Activated CD8-positive, alpha-beta memory T cell treated with anti-CD3 and anti-CD28 coated beads for 36 hours (primary cell): ENCODE measurements around the gene ENTREP3. TPM values are rescaled to one million over a fixed set of nuclear protein-coding genes. Genes with fewer than 3 reads are reported as not detected.

Experiments
- CTCF ChIA-PET: fragments of 350-600 bp; sonication (Branson Sonifier 250); formaldehyde crosslinking; loops from one replicate; lab custom pipeline; 2021; ENCODE audit warnings: antibody characterized with exemption; lab: Charles Lee
- POLR2A ChIA-PET: fragments of 350-600 bp; sonication (Branson Sonifier 250); formaldehyde crosslinking; loops from one replicate; lab custom pipeline; 2021; ENCODE audit warnings: antibody characterized with exemption; lab: Charles Lee
- total RNA-seq, 2 experiments: library from RNA; stranded (reverse); gene quantifications; one replicate each; pipeline ENCODE4 v1.2.3, GENCODE V29; 2021

The ENTREP3 gene
- total RNA-seq, 2 experiments from 2014 or later = 47.2 to 50.7 TPM

- ChIA-PET CTCF (interaction anchor here (1.6 kb wide), 1 partner anchor 30 kb away, joined by 4 read pairs; no protein-coding TSS in a partner anchor), POLR2A (no interaction called here)
Measured at GRCh38 chr1:155197901-155198546, 57.3 kb downstream of the ENTREP3 start.

Other genes with a start within 250 kb of the ENTREP3 start
- under 1 TPM in 1 of 2 experiments, not detected in 1; 0.21 TPM for gene DCST2, start 221.7 kb downstream of the ENTREP3 start, total RNA-seq
- not detected for gene DCST1, start 221.7 kb downstream of the ENTREP3 start, total RNA-seq
- gene ADAM15, start 204.2 kb downstream of the ENTREP3 start, total RNA-seq = 10 to 100 TPM; 38.5 to 44.6 TPM
- 1 to 10 TPM; 3.4 to 4.6 TPM for gene EFNA4, start 191.7 kb downstream of the ENTREP3 start, total RNA-seq
- 1 to 10 TPM; 3.1 to 3.5 TPM for gene EFNA3, start 176.6 kb downstream of the ENTREP3 start, total RNA-seq
- gene EFNA1, start 127.6 kb downstream of the ENTREP3 start, total RNA-seq = under 1 TPM in 1 of 2 experiments, not detected in 1; 0.15 TPM
- 10 to 100 TPM; 54.3 to 56.8 TPM for gene SLC50A1, start 119.6 kb downstream of the ENTREP3 start, total RNA-seq
- gene DPM3, start 115.0 kb downstream of the ENTREP3 start, total RNA-seq = 10 to 100 TPM; 31.3 to 32.0 TPM
- 100 to 1,000 TPM; 179 to 199 TPM for gene KRTCAP2, start 82.2 kb downstream of the ENTREP3 start, total RNA-seq
- 1 to 10 TPM; 7.3 to 7.8 TPM for gene TRIM46, start 81.6 kb downstream of the ENTREP3 start, total RNA-seq
- 1 to 10 TPM; 7.0 to 8.7 TPM for gene THBS3, start 47.6 kb downstream of the ENTREP3 start, total RNA-seq
- 10 to 100 TPM; 70.4 to 71.1 TPM for gene MTX1, start 46.8 kb downstream of the ENTREP3 start, total RNA-seq
- 100 to 1,000 TPM; 136 to 138 TPM for gene SCAMP3, start 6.9 kb upstream of the ENTREP3 start, total RNA-seq
- 10 to 100 TPM; 79.6 to 82.7 TPM for gene CLK2, start 18.0 kb upstream of the ENTREP3 start, total RNA-seq
- gene HCN3, start 22.0 kb upstream of the ENTREP3 start, total RNA-seq = 1 to 10 TPM; 3.4 to 3.7 TPM
- gene PKLR, start 46.0 kb upstream of the ENTREP3 start, total RNA-seq = not detected
- 100 to 1,000 TPM; 233 to 253 TPM for gene FDPS, start 53.4 kb upstream of the ENTREP3 start, total RNA-seq
- 10 to 100 TPM; 27.9 to 30.0 TPM for gene RUSC1, start 65.4 kb upstream of the ENTREP3 start, total RNA-seq